HL-60 (cell line): ENCODE data around the gene CXCR6.

Source experiments
- GABPA ChIP-seq: IDR thresholded peaks from 2 replicates; pipeline ENCODE4 v1.6.1; 2012; ENCODE audit warnings: low read depth
- POLR2AphosphoS5 ChIP-seq: IDR thresholded peaks from 2 replicates; pipeline ENCODE4 v1.6.1; 2012; ENCODE audit warnings: low read depth
- SPI1 ChIP-seq: IDR thresholded peaks from 2 replicates; pipeline ENCODE4 v1.6.1; 2012; ENCODE audit warnings: low read depth, mild to moderate bottlenecking, borderline replicate concordance
- TF ChIP-seq, protein P1 (sequence below): IDR thresholded peaks from one replicate; pipeline ENCODE4 v1.5.1; 2011; ENCODE audit warnings: low read length, control low read depth, inconsistent platforms; ENCODE audit not compliant: insufficient read depth
- TF ChIP-seq, protein P2 (sequence below): IDR thresholded peaks from 2 replicates; pipeline ENCODE4 v1.6.1; 2012; ENCODE audit warnings: low read depth; ENCODE audit not compliant: insufficient replicate concordance

DNA sequence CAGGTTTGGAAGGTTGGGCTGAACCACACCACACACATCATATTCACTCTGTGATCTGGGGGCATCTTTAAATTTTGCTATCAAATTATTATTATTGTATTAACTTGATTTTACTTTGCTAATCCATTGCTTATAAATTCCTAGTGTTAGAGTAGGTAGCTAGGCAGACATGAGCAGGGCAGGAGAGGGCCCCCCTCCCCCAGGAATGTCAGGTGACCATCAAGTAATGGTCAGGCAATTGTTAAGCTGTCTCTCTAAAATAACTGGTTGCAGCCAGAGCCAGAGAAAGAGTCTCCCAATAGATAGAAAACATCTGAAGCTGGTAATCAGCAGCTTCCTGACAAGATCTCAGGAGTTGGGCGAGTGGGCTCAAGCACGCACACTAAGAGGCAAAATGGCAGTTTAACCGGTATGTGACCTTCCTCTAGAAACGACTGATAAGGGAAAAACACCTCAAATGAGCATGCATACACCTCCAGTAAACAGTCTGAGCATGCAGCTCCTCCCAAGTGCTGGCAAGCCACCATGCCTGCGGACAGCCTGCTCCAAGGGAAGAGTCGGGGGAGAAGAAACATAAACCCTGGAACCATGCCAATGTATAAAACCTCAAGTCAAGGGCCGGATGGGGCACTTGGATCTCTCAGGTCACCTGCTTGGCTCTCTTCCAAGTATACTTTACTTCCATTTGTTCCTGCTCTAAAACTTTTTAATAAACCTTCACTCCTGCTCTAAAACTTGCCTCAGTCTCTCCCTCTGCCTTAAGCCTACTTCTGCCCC is 3.1 kb upstream of the CXCR6 start:
- TF ChIP-seq, protein P1, sequence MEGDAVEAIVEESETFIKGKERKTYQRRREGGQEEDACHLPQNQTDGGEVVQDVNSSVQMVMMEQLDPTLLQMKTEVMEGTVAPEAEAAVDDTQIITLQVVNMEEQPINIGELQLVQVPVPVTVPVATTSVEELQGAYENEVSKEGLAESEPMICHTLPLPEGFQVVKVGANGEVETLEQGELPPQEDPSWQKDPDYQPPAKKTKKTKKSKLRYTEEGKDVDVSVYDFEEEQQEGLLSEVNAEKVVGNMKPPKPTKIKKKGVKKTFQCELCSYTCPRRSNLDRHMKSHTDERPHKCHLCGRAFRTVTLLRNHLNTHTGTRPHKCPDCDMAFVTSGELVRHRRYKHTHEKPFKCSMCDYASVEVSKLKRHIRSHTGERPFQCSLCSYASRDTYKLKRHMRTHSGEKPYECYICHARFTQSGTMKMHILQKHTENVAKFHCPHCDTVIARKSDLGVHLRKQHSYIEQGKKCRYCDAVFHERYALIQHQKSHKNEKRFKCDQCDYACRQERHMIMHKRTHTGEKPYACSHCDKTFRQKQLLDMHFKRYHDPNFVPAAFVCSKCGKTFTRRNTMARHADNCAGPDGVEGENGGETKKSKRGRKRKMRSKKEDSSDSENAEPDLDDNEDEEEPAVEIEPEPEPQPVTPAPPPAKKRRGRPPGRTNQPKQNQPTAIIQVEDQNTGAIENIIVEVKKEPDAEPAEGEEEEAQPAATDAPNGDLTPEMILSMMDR, result no peak
- TF ChIP-seq POLR2AphosphoS5 (no peak), SPI1 (no peak), GABPA (no peak)
- TF ChIP-seq, protein P2, sequence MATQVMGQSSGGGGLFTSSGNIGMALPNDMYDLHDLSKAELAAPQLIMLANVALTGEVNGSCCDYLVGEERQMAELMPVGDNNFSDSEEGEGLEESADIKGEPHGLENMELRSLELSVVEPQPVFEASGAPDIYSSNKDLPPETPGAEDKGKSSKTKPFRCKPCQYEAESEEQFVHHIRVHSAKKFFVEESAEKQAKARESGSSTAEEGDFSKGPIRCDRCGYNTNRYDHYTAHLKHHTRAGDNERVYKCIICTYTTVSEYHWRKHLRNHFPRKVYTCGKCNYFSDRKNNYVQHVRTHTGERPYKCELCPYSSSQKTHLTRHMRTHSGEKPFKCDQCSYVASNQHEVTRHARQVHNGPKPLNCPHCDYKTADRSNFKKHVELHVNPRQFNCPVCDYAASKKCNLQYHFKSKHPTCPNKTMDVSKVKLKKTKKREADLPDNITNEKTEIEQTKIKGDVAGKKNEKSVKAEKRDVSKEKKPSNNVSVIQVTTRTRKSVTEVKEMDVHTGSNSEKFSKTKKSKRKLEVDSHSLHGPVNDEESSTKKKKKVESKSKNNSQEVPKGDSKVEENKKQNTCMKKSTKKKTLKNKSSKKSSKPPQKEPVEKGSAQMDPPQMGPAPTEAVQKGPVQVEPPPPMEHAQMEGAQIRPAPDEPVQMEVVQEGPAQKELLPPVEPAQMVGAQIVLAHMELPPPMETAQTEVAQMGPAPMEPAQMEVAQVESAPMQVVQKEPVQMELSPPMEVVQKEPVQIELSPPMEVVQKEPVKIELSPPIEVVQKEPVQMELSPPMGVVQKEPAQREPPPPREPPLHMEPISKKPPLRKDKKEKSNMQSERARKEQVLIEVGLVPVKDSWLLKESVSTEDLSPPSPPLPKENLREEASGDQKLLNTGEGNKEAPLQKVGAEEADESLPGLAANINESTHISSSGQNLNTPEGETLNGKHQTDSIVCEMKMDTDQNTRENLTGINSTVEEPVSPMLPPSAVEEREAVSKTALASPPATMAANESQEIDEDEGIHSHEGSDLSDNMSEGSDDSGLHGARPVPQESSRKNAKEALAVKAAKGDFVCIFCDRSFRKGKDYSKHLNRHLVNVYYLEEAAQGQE, result no peak
